OCI-M1 (cell line): Measurements from ENCODE around the gene MTA3.
"Not testable (repeated sequence)": the region's sequence is repeated elsewhere in the genome, so short reads cannot be mapped to it uniquely, and the experiment has no call there.

Source experiments
- DNase-seq: peaks from one replicate; lab custom pipeline; 2025; lab: John Stamatoyannopoulos, UW

The MTA3 gene

DNA sequence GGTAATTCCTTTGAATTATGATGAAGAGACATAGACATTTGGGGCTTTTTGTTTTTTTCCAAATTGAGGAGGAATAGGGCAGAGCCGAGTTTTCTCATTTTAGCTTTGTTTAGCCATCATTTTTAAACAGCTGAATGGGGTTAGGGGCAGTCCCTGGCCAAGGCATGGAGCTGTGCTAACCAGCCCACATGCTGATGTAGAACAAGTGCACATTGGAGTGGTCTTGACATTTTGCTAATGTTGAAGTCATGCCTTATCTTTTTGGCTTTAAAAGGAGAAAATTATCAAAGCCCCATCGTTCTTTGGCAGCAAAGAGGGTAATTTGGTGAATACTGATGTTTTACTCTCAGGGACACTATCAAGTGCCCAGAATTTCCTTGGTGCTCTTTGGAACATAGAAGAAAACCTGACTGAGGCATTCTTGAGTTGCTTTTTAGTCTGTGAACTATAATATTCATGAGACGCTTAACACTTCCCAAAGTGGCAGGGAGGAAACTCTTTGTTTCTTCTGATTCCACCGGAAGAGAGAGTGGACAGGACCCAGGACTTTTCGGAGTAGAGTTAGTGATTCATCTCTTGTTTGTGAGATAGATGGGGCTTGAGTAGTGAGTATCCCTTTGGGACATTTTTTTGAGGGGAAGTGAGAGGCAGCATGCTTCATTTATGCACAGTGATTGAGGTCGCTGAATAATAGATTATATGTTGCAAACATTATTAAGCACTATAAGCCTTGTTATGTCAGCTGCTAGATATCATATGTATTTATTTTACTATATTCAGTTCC lies 45.0 kb downstream of the MTA3 start:
- DNase-seq, result no peak

GRCh38 chr2:42614838-42615237 lies 46.4 kb downstream of the MTA3 start:
- no peak for DNase-seq

- DNase-seq, result no peak
Observed at GRCh38 chr2:42618116-42618515, 49.7 kb downstream of the MTA3 start.

DNA sequence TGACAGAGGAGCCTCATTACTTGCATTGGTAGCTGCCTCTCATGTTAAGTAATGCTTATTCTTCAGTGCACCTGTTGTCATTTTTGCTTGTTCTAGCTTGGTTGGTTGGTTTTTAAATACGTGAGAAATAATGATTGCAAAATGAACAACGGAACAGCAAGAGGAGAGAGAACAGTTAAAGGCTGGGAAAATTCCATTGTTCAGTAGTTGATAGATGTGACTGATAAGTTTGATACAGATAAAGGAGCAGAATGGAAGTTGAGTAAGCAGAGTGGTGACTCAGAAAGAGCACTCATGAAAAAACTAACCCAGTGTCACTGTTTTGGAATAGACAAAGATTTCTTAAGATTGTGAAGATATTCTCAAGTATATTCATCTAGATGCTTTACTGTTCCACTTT lies 50.5 kb downstream of the MTA3 start:
- no peak for DNase-seq

DNA sequence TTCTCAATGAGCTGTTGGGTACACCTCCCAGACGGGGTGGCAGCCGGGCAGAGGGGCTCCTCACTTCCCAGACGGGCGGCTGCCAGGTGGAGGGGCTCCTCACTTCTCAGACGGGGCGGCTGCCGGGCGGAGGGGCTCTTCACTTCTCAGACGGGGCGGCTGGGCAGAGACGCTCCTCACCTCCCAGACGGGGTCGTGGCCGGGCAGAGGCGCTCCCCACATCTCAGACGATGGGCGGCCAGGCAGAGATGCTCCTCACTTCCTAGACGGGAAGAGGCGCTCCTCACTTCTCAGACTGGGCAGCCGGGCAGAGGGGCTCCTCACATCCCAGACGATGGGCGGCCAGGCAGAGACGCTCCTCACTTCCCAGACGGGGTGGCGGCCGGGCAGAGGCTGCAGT lies 53.2 kb downstream of the MTA3 start:
- DNase-seq, result not testable (repeated sequence)

DNA sequence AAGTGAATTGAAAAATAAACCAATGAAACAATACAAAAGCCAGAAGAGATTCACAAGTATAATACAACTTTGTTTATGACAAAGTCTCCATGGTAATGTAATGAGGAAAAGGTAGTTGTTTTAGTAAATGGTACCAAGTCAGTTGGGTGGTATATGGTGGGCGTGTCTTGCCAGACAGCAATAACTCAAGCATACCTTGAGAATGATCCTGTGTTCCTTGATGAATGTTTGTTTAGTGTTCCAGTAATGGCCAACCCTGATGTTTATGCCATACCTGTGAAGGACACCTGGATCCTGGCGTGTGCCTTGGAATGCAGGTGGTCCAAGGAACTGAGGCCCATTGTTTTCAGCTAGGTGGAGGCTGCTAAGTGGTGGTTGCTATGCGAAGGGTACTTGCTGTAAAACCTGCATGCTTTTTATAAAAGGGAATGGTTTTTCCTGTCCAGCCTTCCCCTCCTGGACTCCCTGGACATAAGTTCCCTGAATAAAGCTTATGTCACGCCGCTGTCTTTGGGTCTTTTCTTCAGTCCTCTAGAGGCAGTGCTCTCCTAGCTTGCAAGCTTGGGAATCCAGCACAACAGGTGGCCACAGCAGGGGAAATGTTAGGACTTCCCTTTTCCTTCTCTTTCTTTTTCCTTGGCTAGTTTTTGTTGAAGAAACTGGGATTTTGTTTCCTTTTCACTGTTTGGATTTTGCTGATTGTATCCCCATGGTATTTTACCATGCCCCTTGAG lies 54.7 kb downstream of the MTA3 start:
- no peak for DNase-seq

- no peak for DNase-seq
Observed at GRCh38 chr2:42624047-42624446, 55.6 kb downstream of the MTA3 start.

- DNase-seq, result not testable (repeated sequence)
Observed at GRCh38 chr2:42628024-42628423, 59.6 kb downstream of the MTA3 start.

DNA sequence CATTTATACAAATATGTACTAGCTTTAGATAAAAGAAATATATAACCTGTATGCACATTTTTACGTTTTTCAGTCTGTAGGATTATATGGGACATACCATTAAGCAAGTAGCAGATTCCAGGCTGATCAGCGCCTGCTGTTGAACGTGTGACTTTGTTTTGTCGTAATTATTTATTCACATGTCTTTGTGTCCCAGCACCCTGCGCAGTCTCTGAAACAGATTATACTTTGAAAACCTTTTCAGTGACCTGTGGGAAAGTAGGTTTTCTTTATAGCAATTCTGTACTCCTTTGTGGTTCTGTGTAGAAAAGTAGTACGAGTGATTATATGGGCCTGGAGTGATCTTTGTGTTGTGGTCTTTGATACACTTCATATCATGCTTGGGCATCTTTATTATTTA lies 68.5 kb downstream of the MTA3 start:
- DNase-seq, result no peak

DNA sequence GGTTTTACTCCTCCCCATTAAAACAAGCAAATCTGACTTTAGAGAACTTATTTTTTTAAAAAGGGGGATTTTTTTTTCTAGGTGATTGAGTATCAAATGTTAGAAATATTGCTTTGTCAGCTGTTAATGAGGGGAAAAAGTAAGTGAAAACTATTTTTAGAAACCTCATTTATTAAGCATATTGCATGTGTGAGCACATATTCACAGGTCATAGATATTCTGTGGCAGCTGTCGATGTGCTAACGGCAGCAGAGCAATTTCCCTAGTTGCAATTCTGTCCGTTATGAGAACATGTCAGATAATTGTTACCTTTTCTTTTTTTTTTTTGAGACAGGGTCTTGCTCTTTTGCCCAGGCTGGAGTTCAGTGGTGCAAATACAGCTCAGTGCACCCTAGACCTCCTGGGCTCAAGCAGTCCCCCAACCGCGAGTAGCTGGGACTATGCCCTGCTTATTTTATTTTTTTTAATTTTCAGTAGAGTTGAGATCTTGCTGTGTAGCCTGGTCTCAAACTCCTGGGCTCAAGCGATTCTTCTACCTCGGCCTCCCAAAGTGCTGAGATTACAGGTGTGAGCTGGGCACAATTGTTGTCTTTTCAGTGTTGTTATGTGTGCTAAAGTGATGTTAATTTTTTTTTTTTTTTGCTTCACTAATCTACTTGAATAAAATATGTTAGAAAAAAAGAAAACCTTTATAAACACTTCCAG lies 69.8 kb downstream of the MTA3 start:
- no peak for DNase-seq

DNA sequence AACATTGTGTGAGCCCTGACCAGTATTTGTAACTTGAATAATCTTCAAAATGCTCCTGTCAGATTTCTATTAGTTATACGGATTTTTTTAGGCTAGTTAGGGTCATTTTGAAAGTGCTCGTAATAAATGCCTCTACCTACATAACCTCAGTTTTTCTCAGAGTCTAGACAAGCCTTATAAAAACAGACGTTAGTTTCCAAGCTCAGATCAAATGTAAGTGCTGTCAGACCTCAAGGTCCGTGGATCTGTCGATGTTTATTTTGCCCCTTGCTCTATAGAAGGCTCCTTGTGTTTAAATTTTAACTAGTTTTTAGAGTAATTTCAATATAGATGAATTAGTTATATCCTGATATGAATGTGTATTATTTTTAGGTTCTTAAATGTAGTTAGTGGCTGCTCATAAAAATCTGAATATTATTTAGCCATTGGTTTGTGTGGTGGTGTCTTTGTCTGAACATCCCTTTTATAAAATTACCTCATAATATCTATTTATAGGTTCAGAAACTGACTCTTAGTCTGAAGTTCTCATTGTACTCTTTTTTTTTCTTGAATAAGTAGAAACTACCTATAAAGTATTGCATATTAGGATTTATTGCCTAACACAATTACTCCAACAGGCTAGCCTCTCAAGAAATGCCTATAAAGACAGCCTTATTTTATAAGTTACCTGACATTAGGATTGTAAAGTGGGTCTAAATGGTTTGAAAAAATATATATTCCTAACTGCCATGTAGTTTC lies 71.1 kb downstream of the MTA3 start:
- DNase-seq, result no peak

GRCh38 chr2:42640261-42640660 lies 71.8 kb downstream of the MTA3 start:
- no peak for DNase-seq

DNA sequence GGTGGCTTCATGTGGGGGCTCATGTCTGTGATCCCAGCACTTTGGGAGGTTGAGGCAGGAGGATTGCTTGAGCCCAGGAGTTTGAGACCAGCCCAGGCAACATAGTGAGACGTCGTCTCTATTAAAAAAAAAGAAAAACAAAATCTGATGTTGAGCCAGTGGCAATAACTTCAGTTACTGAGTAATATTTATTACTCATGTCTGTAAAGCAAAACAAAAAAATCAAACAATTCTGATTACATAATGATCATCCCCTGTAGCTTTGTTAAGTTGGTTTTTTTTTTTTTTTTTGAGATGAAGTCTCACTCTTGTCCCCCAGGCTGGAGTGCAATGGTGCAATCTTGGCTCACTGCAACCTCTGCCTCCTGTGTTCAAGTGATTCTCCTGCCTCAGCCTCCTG lies 73.9 kb downstream of the MTA3 start:
- not testable (repeated sequence) for DNase-seq

DNA sequence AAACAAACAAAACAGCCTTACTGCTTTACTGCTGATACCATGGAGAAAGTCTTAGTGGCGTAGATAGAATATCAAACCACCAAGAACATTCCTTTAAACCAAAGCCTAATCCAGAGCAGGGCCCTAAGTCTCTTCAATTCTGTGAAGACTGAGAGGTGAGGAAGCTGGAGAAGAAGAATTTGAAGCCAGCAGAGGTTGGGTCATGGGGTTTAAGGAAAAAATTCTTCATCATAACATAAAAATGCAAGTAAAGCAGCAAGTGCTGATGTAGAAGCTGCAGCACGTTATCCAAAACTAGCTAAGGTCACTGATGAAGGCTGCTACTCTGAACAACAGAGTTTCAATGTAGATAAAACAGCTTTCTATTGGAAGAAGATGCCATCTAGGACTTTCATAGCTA lies 77.1 kb downstream of the MTA3 start:
- no peak for DNase-seq

DNA sequence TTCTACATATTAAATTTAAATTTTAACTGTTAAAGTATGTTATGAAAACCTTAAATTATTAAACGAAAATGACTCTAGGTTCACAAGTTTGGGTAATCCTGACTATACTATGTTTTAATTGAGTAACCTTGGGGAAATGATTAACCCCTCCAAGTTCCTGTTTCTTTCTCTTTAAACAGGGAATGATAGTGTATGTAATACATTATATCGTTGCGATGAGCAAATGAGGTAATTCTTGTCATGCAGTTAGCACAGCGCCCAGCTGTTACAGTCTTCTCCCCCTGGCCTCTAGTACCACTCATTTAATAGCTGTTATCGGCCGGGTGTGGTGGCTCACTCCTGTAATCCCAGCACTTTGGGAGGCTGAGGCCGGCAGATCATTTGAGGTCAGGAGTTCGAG lies 80.4 kb downstream of the MTA3 start:
- no peak for DNase-seq

DNA sequence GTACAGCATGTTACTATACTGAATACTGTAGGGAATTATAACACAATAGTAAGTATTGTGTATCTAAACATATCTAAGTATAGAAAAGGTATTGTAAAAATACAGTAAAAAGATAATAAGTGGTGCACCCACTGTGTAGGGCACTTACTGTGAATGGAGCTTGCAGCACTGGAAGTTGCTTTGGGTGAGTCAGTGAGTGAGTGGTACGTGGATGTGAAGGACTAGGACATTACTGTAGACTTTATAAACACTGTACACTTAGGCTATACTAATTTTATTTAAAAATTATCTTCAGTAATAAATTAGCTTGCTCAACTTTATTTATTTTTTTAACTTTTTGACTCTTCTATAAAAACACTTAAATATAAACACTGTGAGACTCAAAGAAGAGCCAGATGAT lies 82.6 kb downstream of the MTA3 start:
- DNase-seq, result no peak

DNA sequence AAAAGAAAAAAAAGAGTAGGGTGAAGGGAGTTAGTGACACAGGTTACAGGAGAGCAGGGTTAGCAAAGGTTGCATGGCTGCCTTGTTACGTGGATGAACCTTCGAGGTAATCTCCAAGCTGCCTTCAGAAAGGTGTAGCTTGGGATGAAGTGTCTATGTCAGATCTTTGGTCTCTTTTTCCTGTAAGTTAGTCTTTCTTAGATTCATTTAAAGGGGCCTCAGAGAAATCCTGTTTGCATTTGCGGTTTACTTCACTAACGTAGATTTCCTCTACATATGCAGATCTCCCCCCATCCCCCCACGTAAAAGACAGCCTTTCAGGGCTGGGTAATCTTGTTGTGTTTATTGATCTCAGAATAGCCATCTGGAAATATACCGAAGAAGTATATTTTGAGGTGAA lies 83.7 kb downstream of the MTA3 start:
- no peak for DNase-seq

GRCh38 chr2:42653039-42653438 lies 84.6 kb downstream of the MTA3 start:
- no peak for DNase-seq

GRCh38 chr2:42653908-42654445 lies 85.5 kb downstream of the MTA3 start:
- DNase-seq, result no peak

DNA sequence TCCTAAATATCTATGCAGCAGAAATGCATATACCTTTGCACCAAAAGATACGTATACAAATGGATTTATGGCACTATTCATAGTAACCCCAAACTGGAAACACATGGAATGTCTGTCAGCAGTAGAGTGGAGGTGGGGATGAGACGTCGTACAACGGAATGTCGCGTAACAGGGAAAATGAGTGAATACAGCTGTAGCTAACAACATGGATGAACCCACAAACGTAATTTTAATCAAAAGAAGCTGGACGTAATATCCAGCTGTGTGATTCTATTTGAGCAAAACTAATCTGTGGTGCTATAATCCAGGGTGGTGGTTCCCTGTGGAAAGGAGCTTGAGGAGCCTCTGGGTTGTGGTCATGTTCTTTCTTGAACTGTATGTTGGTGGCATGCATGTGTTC lies 89.9 kb downstream of the MTA3 start:
- no peak for DNase-seq

- DNase-seq, result no peak
Observed at GRCh38 chr2:42659609-42660008, 91.2 kb downstream of the MTA3 start.
